Epidermal melanocyte (primary cell): ENCODE measurements around the gene SLC2A9.
"Not testable (repeated sequence)": the region's sequence is repeated elsewhere in the genome, so short reads cannot be mapped to it uniquely, and the experiment has no call there.

Experiments used
- DNase-seq: peaks from one replicate; pipeline ENCODE4 v3.0.0; 2011; ENCODE audit warnings: low spot score; ENCODE audit not compliant: insufficient read length

SLC2A9 gene

GRCh38 chr4:9929111-9929510 is 92.2 kb downstream of the SLC2A9 start:
- DNase-seq, result no peak

GRCh38 chr4:9927341-9928007 is 93.8 kb downstream of the SLC2A9 start:
- DNase-seq, result no peak

GRCh38 chr4:9926586-9926985 is 94.7 kb downstream of the SLC2A9 start:
- no peak for DNase-seq

- no peak for DNase-seq
Observed at GRCh38 chr4:9925750-9926439, 95.4 kb downstream of the SLC2A9 start.

GRCh38 chr4:9924750-9925149 is 96.5 kb downstream of the SLC2A9 start:
- no peak for DNase-seq

- DNase-seq, result no peak
Observed at GRCh38 chr4:9923195-9923812, 98.0 kb downstream of the SLC2A9 start.

- no peak for DNase-seq
Observed at GRCh38 chr4:9921326-9921725, 100.0 kb downstream of the SLC2A9 start.

- DNase-seq, result no peak
Observed at GRCh38 chr4:9920029-9920428, 101.3 kb downstream of the SLC2A9 start.

GRCh38 chr4:9919047-9919446 is 102.2 kb downstream of the SLC2A9 start:
- DNase-seq, result no peak

GRCh38 chr4:9918484-9918883 is 102.8 kb downstream of the SLC2A9 start:
- no peak for DNase-seq

- no peak for DNase-seq
Observed at GRCh38 chr4:9916937-9917336, 104.4 kb downstream of the SLC2A9 start.

- no peak for DNase-seq
Observed at GRCh38 chr4:9916346-9916745, 105.0 kb downstream of the SLC2A9 start.

GRCh38 chr4:9913846-9914245 is 107.5 kb downstream of the SLC2A9 start:
- DNase-seq, result no peak

GRCh38 chr4:9906996-9907395 is 114.3 kb downstream of the SLC2A9 start:
- no peak for DNase-seq

- no peak for DNase-seq
Observed at GRCh38 chr4:9904976-9905587, 116.2 kb downstream of the SLC2A9 start.

- DNase-seq, result no peak
Observed at GRCh38 chr4:9903317-9903716, 118.0 kb downstream of the SLC2A9 start.

GRCh38 chr4:9901257-9901656 is 120.0 kb downstream of the SLC2A9 start:
- DNase-seq, result no peak

- not testable (repeated sequence) for DNase-seq
Observed at GRCh38 chr4:9900633-9901032, 120.7 kb downstream of the SLC2A9 start.

- DNase-seq, result no peak
Observed at GRCh38 chr4:9899306-9900055, 121.8 kb downstream of the SLC2A9 start.

GRCh38 chr4:9898596-9899305 is 122.5 kb downstream of the SLC2A9 start:
- no peak for DNase-seq

GRCh38 chr4:9895333-9895705 is 126.0 kb downstream of the SLC2A9 start:
- DNase-seq, result no peak
